ENCODE data around the gene LRPAP1.

DNA sequence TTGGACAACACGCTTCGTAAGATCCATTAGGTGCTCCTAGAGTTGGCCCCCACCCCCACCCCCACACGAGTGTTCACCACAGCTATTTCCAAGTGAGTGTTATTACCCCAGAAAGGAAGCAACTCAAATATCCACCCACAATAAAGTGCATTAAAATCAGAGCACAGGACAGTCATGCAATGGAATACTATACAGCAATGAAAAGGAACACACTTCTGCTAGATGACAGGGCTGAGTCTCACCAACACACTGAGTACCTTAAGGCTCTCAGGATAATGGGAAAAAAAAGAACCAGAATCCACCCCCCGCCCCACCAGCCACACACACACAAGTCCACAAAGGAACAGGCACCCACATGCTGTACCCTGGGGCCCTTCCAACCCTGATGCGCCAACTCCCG, 21.0 kb downstream of the LRPAP1 start:
- TF ChIP-seq GATA3 (IDR thresholded peaks at IDR 0.05; ENCODE audit: low read depth, low read length), result no peak
- no peak for TF ChIP-seq GATA2 (IDR thresholded peaks at IDR 0.05; ENCODE audit: low read depth, low read length)

Measured in SH-SY5Y (cell line).